WERI-Rb-1 (cell line): ENCODE data around the gene PPP1R16B.

ENCODE experiments used
- DNase-seq: peaks from one replicate; pipeline ENCODE4 v3.0.0-alpha.2; 2020
- H3K27ac ChIP-seq: fragments of 250-450 bp; sonication (Bioruptor Pico); 2 replicates; pipeline ENCODE4 v1.5.1; 2020; ENCODE audit warnings: mild to moderate bottlenecking, moderate library complexity
- H3K27me3 ChIP-seq: fragments of 250-450 bp; sonication (Bioruptor Pico); 2 replicates; pipeline ENCODE4 v1.5.1; 2021; ENCODE audit warnings: mild to moderate bottlenecking, low read depth, moderate library complexity; ENCODE audit not compliant: insufficient read depth, severe bottlenecking
- H3K36me3 ChIP-seq: fragments of 250-450 bp; sonication (Bioruptor Pico); 2 replicates; pipeline ENCODE4 v1.5.1; 2020; ENCODE audit warnings: mild to moderate bottlenecking, moderate library complexity
- H3K4me3 ChIP-seq: 2 replicates; pipeline ENCODE4 v1.5.1; 2011; ENCODE audit warnings: low read depth, mild to moderate bottlenecking, control low read depth, low read length
- H3K9me3 ChIP-seq: fragments of 250-450 bp; sonication (Bioruptor Pico); 2 replicates; pipeline ENCODE4 v1.5.1; 2021; ENCODE audit warnings: mild to moderate bottlenecking, moderate library complexity; ENCODE audit not compliant: severe bottlenecking
- TF ChIP-seq, protein P1 (sequence below): IDR thresholded peaks from 2 replicates; pipeline ENCODE4 v1.5.1; 2011; ENCODE audit warnings: low read depth, mild to moderate bottlenecking, control low read depth, inconsistent platforms, low read length

Gene PPP1R16B

DNA sequence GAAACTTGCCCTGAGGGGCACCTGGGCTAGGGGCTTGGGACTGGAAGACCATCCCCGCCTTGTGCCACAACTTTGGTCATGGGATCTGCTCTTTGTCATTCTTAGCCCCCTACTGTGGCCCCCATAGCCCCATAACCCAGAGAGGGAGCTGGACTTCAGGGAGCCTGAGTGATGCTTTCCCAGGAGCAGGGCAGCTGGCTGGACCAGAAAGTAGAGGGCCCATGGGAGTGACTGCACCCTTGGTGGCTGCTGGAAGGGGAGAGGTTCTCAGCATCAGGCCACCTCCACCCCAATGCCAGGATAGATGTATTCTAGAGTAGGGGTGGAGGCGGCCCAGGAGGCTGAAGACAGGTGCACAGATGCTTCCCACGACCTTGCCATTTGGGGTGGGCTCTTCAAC lies 114.9 kb downstream of the PPP1R16B start:
- DNase-seq = no peak
- H3K36me3 ChIP-seq = no peaks in the 10 kb centered on the region
- no peaks in the 10 kb centered on the region for H3K27me3 ChIP-seq
- H3K27ac ChIP-seq = no peak overlapping the region
- no peak overlapping the region for H3K4me3 ChIP-seq
- TF ChIP-seq, protein P1, sequence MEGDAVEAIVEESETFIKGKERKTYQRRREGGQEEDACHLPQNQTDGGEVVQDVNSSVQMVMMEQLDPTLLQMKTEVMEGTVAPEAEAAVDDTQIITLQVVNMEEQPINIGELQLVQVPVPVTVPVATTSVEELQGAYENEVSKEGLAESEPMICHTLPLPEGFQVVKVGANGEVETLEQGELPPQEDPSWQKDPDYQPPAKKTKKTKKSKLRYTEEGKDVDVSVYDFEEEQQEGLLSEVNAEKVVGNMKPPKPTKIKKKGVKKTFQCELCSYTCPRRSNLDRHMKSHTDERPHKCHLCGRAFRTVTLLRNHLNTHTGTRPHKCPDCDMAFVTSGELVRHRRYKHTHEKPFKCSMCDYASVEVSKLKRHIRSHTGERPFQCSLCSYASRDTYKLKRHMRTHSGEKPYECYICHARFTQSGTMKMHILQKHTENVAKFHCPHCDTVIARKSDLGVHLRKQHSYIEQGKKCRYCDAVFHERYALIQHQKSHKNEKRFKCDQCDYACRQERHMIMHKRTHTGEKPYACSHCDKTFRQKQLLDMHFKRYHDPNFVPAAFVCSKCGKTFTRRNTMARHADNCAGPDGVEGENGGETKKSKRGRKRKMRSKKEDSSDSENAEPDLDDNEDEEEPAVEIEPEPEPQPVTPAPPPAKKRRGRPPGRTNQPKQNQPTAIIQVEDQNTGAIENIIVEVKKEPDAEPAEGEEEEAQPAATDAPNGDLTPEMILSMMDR = no peak
- peaks cover under 1% of the 10 kb centered on the region for H3K9me3 ChIP-seq

DNA sequence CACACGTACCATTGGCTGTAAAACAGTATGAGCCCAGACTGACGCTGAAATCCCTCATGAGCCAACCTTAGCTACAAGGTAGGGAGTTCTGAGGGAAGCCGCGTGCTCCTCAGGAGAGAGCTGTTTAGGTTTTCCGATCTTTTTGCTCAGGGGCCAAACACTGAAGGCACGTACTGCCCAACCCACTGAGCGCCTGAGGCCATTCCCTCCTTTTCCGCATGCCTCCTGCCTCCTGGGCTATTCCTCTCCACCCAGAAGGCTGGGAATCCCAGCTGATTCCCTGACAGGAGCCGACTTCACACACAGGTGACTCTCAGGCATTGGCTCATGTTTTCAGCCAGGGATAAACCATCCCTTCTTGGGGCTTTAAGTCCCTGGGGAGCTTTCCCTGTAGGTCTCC lies 115.4 kb downstream of the PPP1R16B start:
- TF ChIP-seq, protein P1 = no peak
- no peak overlapping the region for H3K27ac ChIP-seq
- no peak overlapping the region for H3K4me3 ChIP-seq
- H3K9me3 ChIP-seq = peaks cover 5% of the 10 kb centered on the region
- no peaks in the 10 kb centered on the region for H3K36me3 ChIP-seq
- no peaks in the 10 kb centered on the region for H3K27me3 ChIP-seq
- DNase-seq = no peak

DNA sequence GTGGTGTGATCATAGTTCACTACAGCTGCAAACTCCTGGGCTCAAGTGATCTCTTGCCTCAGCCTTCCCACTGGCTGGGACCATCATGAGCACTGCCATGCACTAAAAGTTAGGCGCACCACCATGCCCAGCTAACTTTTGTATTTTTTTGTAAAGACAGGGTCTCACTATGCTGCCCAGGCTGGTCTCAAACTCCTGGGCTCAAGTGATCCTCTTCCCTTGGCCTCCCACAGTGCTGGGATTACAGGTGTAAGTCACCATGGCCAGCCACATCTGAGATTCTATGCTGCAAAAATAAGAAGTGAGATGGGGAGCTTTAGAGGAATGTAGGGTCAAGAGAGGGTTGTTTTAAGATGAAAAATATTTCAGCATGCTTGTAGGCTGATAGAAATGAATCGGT lies 119.2 kb downstream of the PPP1R16B start:
- TF ChIP-seq, protein P1 = no peak
- H3K27ac ChIP-seq = no peak overlapping the region

DNA sequence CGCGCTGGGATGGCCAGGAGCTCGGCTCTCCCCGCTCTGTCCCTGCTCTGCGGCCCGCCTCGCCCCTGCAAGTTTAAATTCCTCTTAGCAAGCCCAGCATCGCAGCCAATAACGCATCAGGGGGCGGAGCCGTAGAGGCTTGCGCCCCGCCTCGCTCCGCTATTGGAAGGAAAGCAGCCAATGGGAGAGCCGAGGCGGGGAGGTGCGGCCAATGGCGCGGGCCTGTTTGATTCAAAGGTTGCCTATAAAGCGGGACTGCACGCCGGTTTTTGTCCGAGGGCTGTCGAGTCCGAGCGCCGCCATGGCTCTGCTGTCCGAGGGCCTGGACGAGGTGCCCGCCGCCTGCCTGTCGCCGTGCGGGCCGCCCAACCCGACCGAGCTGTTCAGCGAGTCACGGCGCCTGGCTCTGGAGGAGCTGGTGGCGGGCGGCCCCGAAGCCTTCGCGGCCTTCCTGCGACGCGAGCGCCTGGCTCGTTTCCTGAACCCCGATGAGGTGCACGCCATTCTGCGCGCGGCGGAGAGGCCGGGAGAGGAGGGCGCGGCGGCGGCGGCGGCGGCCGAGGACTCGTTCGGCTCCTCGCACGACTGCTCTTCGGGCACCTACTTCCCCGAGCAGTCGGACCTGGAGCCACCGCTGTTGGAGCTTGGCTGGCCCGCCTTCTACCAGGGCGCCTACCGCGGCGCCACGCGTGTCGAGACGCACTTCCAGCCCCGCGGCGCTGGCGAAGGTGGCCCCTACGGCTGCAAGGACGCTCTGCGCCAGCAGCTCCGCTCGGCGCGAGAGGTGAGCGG lies 120.8 kb downstream of the PPP1R16B start, which contains the start of gene FAM83D:
Gene FAM83D (plus strand): TSS at position 276 of the 792 bp plus-strand sequence. CDS start 26 bp downstream, at position 302.
- TF ChIP-seq, protein P1 = no peak
- peak within 1 kb of the TSS; percentile 92 for H3K27ac ChIP-seq
- H3K27me3 ChIP-seq = no peaks in the 10 kb centered on the region
- peak within 1 kb of the TSS; percentile 99 for H3K4me3 ChIP-seq
- peak; percentile 96 for DNase-seq
- H3K36me3 ChIP-seq = peaks cover 34% of the 10 kb centered on the region
- H3K9me3 ChIP-seq = peaks cover 6% of the 10 kb centered on the region

More for the DNA sequence above, 119.2 kb downstream of the PPP1R16B start:
- Histone ChIP-seq H3K4me3 (no peak overlapping the region), H3K9me3 (peaks cover 6% of the 10 kb centered on the region), H3K36me3 (peaks cover 21% of the 10 kb centered on the region), H3K27me3 (no peaks in the 10 kb centered on the region)
- no peak for DNase-seq

DNA sequence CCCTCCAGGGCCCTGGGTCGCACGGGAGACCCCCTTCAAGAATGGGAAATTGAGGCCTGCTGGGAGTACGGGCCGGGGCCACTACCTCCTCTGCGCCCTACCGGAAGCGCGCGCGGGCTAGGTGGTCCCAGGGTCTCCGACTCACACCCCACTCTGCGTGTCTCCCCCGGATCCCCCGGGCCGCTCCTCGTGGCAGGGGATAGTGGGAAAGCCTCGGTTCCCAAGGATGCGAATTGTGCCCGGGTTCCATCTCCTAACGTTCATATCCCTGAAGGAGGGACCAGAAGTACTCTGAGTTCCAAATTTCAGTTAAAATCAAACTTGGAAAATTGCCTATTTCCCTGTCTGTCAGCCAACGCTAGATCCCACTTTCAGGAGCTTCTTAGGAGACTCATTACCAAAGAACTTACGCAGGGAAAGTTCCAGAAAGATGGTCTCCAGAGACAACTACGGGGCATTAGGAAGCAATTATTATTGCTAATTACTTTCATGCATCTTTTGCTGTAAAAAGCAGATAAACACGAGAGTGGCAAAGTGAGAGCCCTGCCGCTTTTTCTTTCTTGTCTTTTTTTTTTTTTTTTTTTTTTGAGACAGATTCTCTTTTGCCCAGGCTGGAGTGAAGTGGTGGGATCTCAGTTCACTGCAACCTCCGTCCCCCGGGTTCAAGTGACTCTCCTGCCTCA lies 121.6 kb downstream of the PPP1R16B start:
- Histone ChIP-seq H3K9me3 (peaks cover 6% of the 10 kb centered on the region), H3K36me3 (peaks cover 37% of the 10 kb centered on the region), H3K4me3 (peak overlapping the region; percentile 99), H3K27ac (peak overlapping the region; percentile 92), H3K27me3 (no peaks in the 10 kb centered on the region)
- TF ChIP-seq, protein P1 = no peak
- DNase-seq = no peak
